Measurements from ENCODE around the gene TP53AIP1. TPM values are rescaled to one million over a fixed set of nuclear protein-coding genes. Genes with fewer than 3 reads are reported as not detected.
A peak's percentile ranks its signal among the peaks of the same experiment; 100 is the strongest.

The TP53AIP1 gene
- total RNA-seq, 1 experiment from 2014 or later, result 0.11 TPM

- Mint-ChIP-seq H3K27ac (ENCODE audit: unreplicated experiment) (no peak overlapping the region), H3K27me3 (ENCODE audit: insufficient read depth, unreplicated experiment) (peaks cover 12% of the 10 kb centered on the region), H3K4me1 (ENCODE audit: low read depth, unreplicated experiment) (no peaks in the 10 kb centered on the region), H3K36me3 (ENCODE audit: insufficient read depth, unreplicated experiment) (peaks cover 17% of the 10 kb centered on the region), H3K9me3 (ENCODE audit: unreplicated experiment) (no peaks in the 10 kb centered on the region), H3K4me3 (ENCODE audit: unreplicated experiment) (no peak overlapping the region)
- DNase-seq, result peak; percentile 75 to 87
- POLR2A ChIA-PET, result interaction anchor here (0.8 kb wide), 1 partner anchor 72 kb away, joined by 4 read pairs; no protein-coding TSS in a partner anchor
- Histone ChIP-seq H3K27me3 (replicated peaks; ENCODE audit: control insufficient read depth, insufficient read depth, low read length) (no peaks in the 10 kb centered on the region), H3K4me1 (no peaks in the 10 kb centered on the region), H3K36me3 (ENCODE audit: control insufficient read depth, insufficient read depth, low read length) (no peaks in the 10 kb centered on the region), H3K9me3 (no peaks in the 10 kb centered on the region), H3K4me3 (ENCODE audit: low read depth, low read length) (no peak overlapping the region)
- BruUV-seq (replicated peaks), result no TSS peak
- peak; percentile 87 to 90 for TF ChIP-seq CTCF (IDR thresholded peaks at IDR 0.05; ENCODE audit: insufficient read depth in 1 of 2, low read depth in 1 of 2, low read length in 1 of 2, severe bottlenecking in 1 of 2, unreplicated experiment in 1 of 2)
- intact Hi-C loops (cut with micrococcal nuclease; ENCODE audit: unreplicated experiment), result loop anchor here (1.0 to 5.0 kb wide), 5 partner anchors 50 to 925 kb away; no protein-coding TSS in a partner anchor
- CTCF ChIA-PET, result interaction anchor here (0.6 to 8.1 kb wide), 23 partner anchors 9 to 799 kb away, joined by 3 to 223 read pairs (median 5); partner anchors contain the start of genes KCNJ5 and TP53AIP1
These were observed 13.9 kb upstream of the TP53AIP1 start for GRCh38 chr11:128956401-128957201.

- Histone ChIP-seq H3K27me3 (replicated peaks; ENCODE audit: control insufficient read depth, insufficient read depth, low read length) (no peaks in the 10 kb centered on the region), H3K4me3 (ENCODE audit: low read depth, low read length) (no peak overlapping the region), H3K36me3 (ENCODE audit: control insufficient read depth, insufficient read depth, low read length) (no peaks in the 10 kb centered on the region), H3K9me3 (no peaks in the 10 kb centered on the region), H3K4me1 (no peaks in the 10 kb centered on the region)
- H3K9me3 Mint-ChIP-seq (ENCODE audit: unreplicated experiment), result no peaks in the 10 kb centered on the region
- H3K4me1 Mint-ChIP-seq (ENCODE audit: low read depth, unreplicated experiment), result no peaks in the 10 kb centered on the region
- H3K27me3 Mint-ChIP-seq (ENCODE audit: insufficient read depth, unreplicated experiment), result peaks cover 13% of the 10 kb centered on the region
- DNase-seq, result no peak
- ChIA-PET POLR2A (no interaction called here), CTCF (interaction anchor here (1.8 to 8.1 kb wide), 3 partner anchors 8 to 70 kb away, joined by 15 to 223 read pairs (median 30); no protein-coding TSS in a partner anchor)
- H3K36me3 Mint-ChIP-seq (ENCODE audit: insufficient read depth, unreplicated experiment), result peaks cover 17% of the 10 kb centered on the region
- no peak for TF ChIP-seq CTCF (IDR thresholded peaks at IDR 0.05; ENCODE audit: insufficient read depth in 1 of 2, low read depth in 1 of 2, low read length in 1 of 2, severe bottlenecking in 1 of 2, unreplicated experiment in 1 of 2)
- intact Hi-C loops (cut with micrococcal nuclease; ENCODE audit: unreplicated experiment), result loop anchor here (1.0 to 5.0 kb wide), 5 partner anchors 49 to 924 kb away; no protein-coding TSS in a partner anchor
- no peak overlapping the region for H3K4me3 Mint-ChIP-seq (ENCODE audit: unreplicated experiment)
- BruUV-seq (replicated peaks), result no TSS peak
- no peak overlapping the region for H3K27ac Mint-ChIP-seq (ENCODE audit: unreplicated experiment)
These were observed 13.0 kb upstream of the TP53AIP1 start for GRCh38 chr11:128955636-128956035.

- no peak for DNase-seq
- no peaks in the 10 kb centered on the region for H3K9me3 ChIP-seq
- Mint-ChIP-seq H3K36me3 (ENCODE audit: insufficient read depth, unreplicated experiment) (peaks cover 9% of the 10 kb centered on the region), H3K4me3 (ENCODE audit: unreplicated experiment) (no peak overlapping the region), H3K4me1 (ENCODE audit: low read depth, unreplicated experiment) (no peaks in the 10 kb centered on the region), H3K27ac (ENCODE audit: unreplicated experiment) (no peak overlapping the region), H3K27me3 (ENCODE audit: insufficient read depth, unreplicated experiment) (peaks cover 17% of the 10 kb centered on the region), H3K9me3 (ENCODE audit: unreplicated experiment) (no peaks in the 10 kb centered on the region)
- intact Hi-C loops (cut with micrococcal nuclease; ENCODE audit: unreplicated experiment), result no loop called here
- no peaks in the 10 kb centered on the region for H3K4me1 ChIP-seq
- POLR2A ChIA-PET, result no interaction called here
- CTCF ChIA-PET, result interaction anchor here (8.1 kb wide), 1 partner anchor 67 kb away, joined by 223 read pairs; no protein-coding TSS in a partner anchor
- BruUV-seq (replicated peaks), result no TSS peak
- H3K27me3 ChIP-seq (replicated peaks; ENCODE audit: control insufficient read depth, insufficient read depth, low read length), result no peaks in the 10 kb centered on the region
- TF ChIP-seq CTCF (IDR thresholded peaks at IDR 0.05; ENCODE audit: insufficient read depth in 1 of 2, low read depth in 1 of 2, low read length in 1 of 2, severe bottlenecking in 1 of 2, unreplicated experiment in 1 of 2), result no peak
- no peak overlapping the region for H3K4me3 ChIP-seq (ENCODE audit: low read depth, low read length)
- no peaks in the 10 kb centered on the region for H3K36me3 ChIP-seq (ENCODE audit: control insufficient read depth, insufficient read depth, low read length)
These were observed 10.5 kb upstream of the TP53AIP1 start for GRCh38 chr11:128953151-128953550.

All from Caco-2 (cell line).